ENCODE results near the gene RPS15.
"Not testable (repeated sequence)": the region's sequence is repeated elsewhere in the genome, so short reads cannot be mapped to it uniquely, and the experiment has no call there.

The RPS15 gene

DNA sequence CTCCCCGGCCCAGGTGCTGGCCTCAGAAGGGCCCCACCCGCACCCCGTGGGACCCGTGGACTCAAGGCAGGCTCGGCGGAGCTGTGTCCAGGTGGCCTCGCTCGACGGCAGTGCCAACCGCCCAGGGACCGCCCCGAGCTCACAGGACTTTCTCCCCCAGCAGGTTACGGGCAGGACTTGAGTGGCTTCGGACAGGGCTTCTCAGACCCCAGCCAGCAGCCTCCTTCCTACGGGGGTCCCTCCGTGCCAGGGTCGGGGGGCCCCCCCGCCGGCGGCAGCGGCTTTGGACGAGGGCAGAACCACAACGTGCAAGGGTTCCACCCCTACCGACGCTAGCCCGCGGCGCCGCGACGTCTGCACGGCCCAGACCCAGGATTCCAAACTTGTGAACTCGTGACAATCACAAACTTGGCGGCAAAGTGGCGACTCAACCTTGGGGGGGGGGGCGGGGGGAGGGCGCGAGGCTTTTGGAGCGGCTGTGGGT, 3.6 kb upstream of the RPS15 start:
- no peak for DNase-seq (ENCODE audit: low read depth in 2 of 2)

DNA sequence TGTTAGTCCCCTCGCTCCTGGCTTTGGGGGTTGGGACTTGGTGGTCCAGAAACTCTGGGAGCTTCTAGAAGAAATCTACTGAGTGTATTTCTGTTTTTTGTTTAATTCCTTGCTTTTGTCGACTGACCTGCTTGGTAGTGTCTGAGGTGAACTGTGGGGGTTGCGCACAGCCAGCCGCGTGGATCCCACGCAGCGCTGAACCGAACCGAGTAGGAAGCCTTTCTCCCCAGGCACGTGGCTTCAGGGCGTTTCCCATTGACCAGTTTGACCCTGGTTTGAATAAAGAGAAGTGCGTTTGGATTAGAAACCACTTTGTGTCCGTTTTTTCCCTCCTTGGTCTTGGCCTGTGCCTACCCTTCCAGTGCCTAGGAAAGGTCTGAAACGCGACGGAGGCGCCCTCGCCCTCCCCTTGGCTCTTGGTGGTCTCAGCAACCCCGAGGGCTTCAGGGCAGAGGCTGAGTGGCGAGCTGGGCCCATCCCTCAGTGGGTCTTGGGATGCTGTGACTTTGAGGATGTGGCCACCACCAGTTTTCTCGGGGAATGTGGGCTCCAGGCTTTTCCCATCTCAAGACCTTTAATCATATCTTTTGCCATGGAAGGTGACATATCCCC, 2.7 kb upstream of the RPS15 start:
- no peak for DNase-seq (ENCODE audit: low read depth in 2 of 2)

DNA sequence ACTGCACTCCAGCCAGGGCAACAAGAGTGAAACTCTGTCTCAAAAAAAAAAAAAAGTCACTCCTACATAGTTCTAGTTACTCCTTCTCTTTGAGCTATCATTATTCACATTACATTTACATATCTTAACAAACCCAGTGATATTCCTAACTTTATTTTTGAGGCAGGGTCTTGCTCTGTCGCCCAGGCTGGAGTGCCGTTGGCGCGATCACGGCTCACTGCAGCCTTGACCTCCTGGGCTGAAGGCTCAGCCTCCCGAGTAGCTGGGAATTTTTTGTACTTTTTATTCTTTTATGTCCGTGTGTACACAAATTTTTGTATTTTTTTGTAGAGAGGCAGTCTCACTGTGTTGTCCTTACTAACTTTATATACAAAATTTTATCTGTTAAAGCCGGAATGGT, 587 bp upstream of the RPS15 start:
- no peak for DNase-seq (ENCODE audit: low read depth in 2 of 2)

DNA sequence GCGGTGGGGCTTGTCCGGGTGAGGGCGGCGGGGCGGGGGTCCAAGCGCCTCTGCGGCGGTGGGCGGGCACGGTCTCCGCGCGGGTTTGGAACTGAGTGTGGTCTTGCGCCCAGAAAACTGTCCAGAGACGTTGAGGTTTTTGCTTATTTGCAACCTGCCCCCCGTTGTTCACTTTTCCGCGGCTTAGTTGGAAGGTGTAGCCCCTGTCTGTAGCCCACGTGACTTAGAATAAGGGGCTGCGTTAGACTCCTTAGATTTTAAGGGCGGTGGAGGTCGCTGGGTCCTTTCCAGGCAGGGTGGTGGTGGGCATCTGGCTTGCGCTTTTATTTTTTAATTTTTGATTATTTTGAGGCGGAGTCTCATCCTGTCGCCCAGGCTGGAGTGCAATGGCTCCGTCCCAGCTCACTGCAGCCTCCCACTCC, 748 bp downstream of the RPS15 start:
- DNase-seq (ENCODE audit: low read depth in 2 of 2): no peak

DNA sequence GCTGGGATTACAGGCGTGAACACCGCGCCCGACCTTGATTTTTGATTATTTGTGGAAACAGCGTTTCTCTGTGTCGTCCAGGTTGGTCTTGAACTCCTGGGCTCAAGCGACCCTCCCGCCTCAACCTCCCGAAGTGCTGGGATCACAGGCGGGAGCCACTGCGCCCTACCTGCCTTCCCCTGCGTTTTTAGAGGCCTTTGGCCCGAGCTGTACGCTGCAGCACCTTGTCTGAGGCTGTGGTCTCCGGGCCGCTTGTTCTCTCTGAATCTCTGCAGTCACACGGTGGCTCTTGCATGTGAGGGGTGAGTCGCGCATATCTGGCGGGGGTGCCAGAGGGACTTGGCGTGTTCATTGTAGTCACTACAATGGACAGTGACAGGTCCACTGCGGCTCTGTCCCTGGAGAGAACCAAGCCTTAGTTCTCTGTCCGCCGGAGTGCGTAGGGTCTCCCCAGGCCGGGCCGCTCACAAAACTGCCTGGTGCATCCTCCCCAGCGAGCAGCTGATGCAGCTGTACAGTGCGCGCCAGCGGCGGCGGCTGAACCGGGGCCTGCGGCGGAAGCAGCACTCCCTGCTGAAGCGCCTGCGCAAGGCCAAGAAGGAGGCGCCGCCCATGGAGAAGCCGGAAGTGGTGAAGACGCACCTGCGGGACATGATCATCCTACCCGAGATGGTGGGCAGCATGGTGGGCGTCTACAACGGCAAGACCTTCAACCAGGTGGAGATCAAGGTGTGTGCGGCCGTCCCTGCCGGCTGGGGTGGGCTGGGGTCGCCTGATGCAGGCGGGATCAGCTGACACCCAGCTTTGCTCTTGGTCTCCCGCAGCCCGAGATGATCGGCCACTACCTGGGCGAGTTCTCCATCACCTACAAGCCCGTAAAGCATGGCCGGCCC, 1.6 kb downstream of the RPS15 start:
- DNase-seq (ENCODE audit: low read depth in 2 of 2): not testable (repeated sequence)

DNA sequence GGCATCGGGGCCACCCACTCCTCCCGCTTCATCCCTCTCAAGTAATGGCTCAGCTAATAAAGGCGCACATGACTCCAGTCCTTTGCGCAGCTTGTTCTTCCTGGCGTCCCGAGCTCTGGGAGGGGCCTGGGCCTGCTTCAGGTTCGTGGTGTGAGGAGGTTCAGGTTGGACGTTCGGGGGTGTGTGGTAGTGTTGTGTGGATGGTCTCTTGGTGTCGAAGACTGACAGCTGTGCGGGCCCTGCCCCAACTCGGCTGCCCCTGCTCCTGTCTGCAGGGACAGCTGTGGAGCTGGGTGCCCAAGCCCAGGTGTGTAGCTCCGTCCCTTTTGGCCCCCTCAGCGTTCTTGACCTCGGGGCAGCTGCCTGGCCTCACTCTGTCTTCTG, 2.2 kb downstream of the RPS15 start:
- no peak for DNase-seq (ENCODE audit: low read depth in 2 of 2)

DNA sequence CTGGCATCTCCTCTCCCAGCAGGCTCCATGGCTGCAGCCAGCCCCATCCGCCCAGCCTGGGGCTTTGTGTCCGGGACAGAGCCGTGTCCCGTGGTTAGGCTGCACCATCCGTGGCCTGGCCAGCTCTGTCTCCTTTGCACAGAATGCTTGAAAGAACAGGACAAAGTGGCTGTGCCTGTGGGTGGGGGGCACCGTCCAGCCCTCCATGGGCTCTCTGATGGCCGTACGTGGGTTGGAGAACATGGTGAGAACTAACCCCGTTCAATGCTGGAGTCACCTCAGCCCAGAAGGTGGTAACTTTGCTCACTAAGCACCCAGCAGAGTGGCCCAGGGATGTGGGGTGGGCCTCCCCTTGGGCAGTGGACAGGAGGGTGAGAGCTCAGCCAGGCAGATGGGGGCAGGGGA, 2.8 kb downstream of the RPS15 start:
- no peak for DNase-seq (ENCODE audit: low read depth in 2 of 2)

DNA sequence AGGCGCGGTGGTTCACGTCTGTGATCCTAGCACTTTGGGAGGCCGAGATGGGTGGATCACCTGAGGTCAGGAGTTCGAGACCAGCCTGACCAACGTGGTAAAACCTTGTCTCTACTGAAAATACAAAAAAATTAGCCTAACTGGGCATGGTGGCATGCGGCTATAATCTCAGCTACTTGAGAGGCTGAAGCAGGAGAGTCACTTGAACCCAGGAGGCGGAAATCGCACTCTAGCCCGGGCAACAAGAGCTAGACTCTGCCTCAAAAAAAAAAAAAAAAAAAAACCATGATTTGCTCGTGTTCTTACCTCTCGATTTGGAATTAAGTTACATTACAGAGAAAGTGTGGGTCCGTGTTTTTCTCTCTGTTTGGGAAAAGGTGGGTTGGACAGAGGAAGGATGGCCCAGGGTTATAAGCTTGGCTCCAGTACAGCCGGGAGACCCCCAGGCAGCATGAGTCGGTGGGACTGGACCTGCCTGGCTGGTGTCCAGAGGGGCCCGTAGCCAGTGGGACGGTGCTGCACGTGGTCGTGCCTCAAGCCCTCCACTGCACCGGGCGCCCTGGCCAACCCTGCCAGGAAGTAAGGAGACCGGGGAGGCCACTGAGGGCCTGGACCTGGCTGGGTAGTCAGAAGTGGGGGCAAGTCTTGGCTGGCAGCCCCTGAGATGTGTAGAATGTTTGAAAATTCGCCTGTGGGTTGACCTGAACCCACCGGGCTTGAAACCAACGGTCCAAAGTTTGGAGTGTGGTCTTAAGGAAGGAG, 3.7 kb downstream of the RPS15 start:
- no peak for DNase-seq (ENCODE audit: low read depth in 2 of 2)

DNA sequence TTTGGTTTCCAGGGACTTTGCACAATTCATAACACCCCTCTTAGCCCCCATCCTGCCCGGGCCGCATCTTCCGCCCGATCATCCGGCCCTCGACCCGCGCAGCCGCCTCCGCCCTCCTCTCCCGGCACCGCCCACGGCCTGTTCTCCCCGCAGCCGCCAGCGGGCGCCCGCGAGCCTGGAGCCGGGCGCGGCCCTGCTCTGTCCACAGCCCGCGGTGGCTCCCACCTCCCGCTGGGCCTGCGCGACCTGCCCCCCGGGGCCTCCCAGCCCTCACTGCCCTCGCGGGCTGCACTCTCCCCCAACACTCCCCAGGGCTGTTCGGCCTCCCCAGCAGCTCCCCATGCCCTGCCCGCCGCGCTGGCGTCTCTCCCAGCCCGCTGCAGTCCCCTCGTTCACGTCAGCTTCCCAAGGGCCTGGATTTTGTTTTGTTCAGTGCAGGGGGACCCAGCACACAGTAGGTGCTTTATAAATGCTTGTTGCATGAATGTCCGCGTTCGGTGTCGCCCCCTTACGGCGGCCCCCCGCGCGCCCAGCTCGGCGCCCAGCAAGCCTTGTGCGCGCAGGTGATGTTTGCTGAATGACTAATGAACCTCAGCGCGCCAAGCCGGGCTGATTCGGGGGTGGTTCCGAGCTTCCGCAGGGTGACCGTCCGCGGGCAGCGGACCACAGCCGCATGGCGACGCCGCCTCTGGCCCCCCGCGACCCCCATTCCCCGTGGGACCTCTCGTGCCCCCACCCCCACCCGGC, 7.2 kb downstream of the RPS15 start:
- peak; percentile 47 to 62 for DNase-seq (ENCODE audit: low read depth in 2 of 2)

DNA sequence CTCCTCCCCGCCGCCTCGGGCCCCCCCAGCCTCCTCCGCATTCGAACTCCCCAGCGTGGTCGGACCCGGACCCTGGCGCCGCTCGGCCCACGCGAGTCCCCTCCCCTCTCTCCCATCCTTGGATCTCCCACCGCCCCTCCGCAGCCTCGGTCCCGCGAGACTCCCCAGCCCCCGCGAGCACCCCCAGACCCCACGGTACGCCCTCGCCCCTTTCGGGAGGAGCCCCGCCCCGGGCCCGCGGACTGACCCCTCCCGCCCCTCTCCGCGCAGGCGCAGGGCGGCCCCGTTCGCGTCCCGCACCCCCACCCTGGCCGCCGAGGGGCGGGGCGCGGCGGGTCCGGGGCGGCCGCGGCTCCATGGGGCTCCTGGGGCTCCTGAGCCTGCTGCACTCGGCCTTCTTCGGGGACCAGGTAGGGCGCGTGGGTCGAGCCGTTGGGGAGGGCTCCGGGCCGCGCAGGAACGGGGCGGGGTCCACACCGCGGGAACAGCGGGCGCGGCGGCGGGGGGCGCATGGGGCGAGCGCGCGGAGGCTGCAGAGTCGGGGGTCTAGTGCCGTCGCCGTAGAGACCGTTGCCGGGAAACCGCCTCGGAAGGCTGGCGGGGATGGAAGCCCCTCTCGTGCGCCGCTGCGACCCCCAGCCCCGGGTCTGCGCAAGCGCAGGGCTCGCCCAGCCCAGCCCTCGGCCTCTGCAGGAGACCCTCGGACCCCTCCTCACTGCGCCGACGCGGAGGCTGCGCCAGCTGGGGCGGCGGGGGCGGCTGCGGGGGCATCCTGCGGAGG, 7.9 kb downstream of the RPS15 start:
- DNase-seq (ENCODE audit: low read depth in 2 of 2): no peak

DNA sequence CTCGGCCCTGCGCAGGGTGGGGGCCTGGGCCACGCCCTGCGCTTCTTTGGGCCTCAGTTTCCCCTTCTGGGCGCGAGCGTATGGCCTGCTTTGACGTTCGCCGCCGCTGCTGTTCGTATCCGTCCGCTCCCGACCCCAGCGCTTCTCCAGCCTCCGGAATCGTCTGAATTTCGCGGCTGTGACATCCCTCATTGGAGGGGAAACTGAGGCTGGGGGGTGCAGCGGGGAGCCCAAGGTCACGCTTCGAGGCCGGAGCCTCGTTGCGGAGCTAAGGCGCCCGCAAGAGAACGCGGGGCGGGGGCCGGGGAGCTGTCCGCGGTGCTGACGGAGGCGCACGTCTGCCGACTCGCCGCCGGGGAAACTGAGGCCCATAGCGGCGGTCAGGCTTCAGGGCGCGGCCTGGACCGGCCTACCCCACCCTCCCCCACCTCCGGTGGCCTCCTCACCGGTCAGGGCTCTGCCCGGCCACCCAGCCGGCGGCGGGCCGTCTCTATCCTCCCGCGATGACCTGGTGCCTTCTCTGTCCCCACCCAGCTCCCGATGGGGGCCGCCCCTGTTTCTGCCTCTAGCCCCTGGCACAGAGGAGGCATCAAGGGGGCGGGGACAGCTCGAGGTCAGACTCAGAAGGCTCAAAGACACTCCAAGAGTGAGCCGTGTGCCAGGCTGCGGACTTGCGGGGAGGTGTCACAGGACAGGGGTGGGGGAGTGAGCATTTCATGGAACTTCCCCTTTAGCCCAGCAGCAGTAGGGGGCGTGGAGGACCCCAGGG, 8.7 kb downstream of the RPS15 start:
- DNase-seq (ENCODE audit: low read depth in 2 of 2): no peak

DNA sequence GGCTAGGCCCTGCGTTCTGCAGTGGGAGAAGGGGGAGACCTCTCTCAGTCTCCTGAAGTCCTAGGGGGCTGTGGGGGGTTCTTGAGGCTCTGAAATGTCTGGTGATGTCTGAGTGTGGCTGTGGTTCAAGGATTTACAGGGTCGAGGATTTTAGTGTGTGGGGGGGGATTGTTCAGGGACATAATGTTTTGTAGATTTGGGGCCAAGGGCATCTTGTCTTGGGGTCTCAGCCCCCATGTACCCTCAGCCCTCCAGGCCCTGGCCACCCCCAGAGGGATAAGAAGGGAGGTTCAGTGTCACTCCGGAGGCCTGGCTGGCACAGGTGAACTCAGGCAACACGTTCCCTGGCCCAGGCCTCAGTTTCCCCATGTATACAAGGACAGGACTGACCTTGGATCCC, 9.3 kb downstream of the RPS15 start:
- no peak for DNase-seq (ENCODE audit: low read depth in 2 of 2)

DNA sequence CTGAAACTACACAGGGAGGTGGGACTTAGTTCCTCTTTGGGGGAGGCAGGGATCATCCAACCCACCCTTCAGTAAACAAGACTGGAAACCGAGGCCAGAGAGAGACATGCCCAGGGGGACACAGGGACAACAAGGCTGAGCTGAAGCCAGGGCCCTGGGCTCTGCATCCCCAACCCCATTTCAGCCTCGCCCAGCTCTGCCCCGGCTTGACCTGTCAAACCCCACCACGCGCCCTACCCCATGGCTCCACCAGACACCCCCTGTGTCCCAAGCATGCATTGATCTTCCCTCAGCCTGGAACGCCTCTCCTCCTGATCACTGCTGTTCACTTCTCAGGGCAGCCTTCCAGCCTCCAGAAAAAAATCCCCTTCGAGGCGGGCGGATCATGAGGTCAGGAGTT, 9.7 kb downstream of the RPS15 start:
- DNase-seq (ENCODE audit: low read depth in 2 of 2): no peak

DNA sequence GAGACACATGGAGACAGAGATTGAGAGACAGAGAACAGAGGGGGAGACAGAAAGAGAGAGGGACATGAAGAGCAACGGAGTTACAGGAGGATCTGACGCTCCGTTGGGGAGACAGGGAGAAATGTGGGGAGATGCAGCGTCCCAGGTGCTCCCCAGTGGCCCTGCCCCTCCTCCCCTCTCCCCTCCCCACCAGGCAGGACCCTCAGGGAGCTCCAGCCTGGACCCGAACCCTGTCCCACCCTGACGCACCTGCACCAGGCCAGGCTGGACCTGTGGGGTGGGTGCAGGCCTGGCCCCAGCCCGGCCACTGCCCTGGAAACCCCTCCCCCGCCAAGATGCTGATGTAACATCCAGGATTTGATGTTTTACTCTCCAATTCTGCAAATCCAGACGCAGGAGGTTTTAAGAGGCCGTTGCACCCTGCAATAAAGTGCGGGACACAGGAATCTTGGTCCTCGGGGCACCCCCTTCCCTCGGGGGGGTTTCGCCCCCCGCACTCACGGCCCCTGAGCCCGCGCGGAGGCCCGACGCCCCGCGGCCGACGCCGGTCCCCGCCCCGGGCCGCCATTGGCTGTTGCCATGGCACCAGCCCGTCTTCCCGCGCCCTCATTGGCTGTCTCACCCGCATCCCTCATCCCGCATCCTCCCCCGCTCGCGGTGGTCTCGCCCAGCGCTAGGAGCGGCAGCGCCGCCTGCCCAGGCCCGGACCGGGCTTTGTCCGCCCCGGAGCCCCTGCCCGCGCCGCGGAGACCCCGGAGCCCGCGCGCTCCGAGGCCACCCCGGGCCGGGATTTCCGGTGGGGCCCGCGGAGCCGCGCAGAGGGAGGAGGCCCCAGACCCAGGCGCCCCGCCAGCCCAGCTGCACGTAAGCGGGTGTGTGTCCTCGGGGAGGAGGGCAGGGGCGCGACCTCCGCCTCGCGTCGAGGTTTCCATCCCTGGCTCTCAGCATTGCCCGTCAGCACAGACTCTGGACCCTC, 11.6 kb downstream of the RPS15 start, which contains the start of gene APC2:
Gene APC2 (plus strand): TSS at position 655 of the 976 bp plus-strand sequence. CDS start 2,881 bp downstream, outside the sequence.
- no peak for DNase-seq (ENCODE audit: low read depth in 2 of 2)

DNA sequence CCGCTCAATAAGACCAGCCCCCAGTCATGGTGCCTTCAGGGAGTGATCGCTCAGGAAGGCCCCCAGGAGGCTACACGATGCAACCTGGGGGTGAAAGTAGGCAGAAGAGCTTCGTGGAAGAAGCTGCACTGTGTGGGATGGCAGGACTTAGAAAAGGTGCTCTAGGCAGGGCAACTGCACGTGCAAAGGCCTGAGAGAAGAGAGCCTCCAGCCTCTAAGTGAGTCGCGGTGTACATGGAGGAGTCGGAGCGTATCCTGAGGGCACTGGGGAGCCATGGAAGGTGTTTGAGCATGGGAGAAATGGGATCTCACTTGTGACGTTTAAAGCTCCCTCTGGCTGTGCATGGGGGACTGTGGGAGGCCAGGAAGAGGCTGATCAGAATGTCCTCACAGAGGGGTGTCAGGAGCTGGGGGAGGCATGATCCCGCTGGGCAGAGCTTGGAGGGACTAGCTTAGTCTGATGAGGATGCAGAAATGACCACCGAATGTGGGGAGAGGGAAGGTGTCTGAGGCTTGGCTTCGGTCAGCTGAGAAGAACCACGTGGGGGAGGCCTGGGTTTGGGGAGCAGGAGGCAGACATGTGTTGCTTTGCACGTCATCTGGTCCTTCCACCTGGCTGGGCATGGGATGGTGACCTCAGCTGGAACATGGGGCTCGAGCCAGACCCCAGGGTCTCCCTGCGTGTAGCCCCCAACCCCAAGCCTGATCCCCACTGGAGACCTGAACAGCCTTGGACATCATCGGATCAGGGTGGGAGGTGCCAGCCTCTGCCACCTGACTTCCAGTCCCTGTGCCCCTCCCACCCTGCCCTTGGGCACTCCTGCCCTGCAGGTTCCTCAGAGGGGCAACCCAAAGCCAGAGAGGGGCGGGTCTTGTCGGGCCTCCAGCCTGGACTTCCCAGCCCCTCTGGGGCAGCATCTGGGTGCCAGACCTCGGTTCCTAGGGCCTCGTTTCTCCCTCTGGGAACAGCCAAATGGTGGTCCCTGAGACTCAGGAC, 12.8 kb downstream of the RPS15 start:
- no peak for DNase-seq (ENCODE audit: low read depth in 2 of 2)

DNA sequence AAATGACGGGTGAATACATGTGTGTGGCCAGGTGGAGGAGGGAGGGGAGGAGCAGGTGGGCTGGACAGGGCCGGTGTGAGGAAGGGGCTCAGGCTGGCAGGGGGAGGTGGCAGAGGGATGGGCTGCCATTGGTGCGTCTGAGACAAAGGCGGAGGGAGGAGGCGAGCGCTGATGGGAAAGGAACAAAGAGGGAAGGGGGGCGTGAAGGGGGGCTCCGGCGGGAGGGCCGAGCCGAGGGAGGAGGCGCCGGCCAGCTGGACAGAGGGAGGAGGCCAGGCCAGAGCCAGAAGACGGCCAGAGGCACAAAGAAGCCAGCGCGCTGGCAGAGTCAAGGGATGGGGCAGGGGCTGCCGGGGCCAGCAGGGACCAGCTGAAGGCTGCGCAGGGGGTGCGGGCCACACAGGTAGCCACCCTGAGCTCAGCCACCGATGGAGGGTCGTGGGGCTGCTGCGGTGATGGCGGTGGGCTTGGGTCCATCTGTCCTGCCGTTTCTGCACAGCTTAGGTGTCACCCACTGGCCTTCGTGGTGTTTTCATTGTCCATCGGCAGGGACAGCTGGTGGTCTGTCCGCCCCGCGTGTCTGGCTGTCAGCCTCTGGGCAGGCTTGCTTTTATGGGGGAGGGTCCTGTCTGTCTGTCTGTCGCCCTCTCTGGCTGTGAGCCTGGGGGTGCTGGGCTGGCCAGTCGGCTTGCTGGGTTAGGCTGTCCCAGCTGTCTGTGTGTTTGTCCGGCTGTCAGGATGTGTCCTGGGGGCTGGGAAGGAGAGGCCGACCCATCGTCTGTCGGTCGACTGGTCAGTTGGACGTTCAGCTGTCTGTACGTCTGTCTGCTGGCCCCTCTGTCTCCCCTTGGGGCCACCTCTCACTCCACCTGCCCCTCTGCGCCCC, 14.0 kb downstream of the RPS15 start:
- DNase-seq (ENCODE audit: low read depth in 2 of 2): no peak
